GM19025 (cell line): ENCODE results near the gene SCCPDH.

Experiments used
- ATAC-seq: cut with Tn5 transposase; IDR thresholded peaks from one replicate; pipeline ENCODE4 v1.9.1; 2021; ENCODE audit warnings: mild to moderate bottlenecking, low read depth, moderate library complexity; ENCODE audit not compliant: unreplicated experiment

The SCCPDH gene

DNA sequence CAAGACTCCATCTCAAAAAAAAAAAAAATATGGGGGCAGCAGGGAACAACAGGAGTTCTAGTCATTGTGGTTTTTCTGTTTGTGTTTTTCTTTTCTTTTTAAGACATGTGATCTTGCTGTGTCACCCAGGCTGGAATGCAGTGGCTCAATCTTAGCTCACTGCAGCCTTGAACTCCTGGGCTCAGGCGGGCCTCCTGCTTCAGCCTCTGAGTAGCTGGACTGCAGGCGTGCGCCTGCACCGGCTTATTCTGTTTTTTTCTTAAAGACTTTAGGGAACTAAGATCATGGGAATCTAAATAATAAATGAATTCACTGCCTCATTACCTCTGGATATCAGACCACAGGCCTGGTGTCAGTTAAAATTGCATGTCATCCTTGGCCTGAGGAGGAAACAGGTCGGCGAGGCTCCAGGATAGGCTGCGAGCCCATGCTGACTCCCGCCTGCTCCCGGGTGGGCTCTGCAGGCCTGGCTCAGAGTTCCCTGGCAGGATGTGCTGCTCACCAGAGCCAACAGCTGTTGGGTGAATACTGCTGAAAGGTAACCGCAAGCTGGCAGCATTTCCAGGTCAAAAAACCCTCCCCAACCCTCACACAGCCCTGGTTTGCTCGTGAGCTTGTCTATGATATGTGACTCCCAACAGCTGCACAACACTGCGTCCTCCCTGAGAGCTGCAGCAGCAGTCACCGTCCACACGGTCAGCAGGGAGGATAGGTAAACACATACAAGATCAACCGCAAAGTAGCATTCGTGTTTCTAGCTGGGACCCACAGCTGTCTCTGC is 58.1 kb downstream of the SCCPDH start:
- no peak for ATAC-seq

DNA sequence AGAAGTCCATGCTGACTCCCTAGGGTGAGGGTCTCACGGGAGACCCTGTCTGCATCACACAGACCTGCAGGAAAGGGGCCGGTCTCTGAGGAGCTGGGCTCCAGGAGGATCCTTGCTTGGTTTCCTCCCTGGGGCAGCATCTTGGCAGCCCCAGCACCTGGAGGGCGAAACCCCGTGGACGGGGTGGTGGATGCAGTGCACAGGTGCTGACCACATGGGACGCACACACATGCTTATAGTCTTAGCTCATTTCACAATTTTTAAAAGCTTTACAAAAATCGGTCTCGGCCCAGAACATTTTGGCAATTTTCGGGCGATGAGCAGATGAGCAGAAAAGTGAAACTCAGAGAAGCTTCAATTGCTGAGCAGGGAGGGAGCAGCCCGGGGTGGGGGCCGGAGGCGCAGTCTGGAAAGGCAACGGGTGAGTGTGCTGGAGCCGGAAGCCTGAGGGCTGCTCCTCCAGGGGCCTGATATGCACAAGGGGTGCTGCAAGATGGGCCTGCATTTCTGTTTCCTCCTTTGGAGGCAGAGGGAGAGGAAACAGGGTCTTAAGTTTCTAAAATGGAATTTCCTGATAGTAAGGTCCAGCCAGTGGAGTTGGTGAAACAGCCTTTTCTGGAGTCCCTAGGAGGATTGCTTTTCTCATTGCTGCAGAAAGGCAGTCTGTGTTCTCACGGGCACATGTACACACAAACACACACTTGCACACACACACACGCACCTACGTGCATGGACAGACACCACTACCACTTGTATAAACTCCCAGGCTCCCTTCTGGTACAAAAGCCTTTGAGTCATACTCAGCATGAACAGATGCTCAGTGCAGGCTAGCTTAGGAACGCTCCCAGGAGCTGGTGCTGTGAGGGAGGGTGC is 60.6 kb downstream of the SCCPDH start:
- no peak for ATAC-seq

DNA sequence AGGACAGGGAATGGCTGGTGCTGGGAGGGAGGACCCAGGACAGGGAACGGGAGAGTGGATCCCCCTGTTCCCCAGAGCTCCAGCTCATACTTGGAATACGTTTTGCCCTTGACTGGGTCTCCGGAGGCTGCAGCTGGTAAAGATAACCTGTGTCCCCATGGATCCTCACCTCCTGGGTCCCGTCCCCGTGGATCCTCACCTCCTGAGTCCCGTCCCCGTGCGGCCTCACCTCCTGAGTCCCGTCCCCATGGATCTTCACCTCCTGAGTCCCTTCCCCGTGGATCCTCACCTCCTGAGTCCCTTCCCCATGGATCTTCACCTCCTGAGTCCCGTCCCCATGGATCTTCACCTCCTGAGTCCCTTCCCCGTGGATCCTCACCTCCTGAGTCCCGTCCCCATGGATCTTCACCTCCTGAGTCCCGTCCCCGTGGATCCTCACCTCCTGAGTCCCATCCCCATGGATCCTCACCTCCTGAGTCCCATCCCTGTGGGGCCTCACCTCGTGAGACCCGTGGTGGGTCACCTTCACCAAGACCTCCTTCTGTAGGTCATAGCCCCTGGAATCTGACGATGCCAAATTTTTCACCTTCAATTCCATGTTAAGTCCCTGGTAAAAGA is 61.4 kb downstream of the SCCPDH start:
- no peak for ATAC-seq

DNA sequence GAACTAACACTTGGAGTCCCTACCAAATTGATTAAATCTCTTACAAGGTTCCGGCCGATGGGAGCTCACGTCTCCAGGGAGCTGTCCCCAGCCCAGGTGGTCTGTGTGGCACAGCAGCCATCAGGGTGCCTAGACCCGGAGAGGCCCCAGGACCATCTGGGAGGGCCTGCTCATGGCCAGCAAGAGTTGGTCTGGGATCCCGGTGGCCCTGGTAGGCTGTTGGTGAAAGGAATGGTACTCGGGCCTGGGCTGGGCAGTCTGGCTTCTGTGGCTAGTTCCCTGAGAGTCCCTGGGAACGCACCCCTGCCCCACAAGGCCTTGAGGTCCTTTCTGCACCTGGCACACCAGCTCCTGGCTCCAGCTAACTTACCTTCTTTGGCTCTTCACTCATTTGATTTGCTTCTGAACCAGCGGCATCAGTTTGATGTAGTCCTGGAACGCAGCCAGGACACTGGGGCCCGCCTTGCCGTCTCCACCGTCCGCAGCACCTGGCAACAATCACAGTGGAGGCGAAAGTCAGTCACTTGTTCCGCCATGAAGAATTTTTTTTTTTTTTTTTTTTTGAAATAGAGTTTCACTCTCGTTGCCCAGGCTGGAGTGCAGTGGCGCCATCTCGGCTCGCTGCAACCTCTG is 62.5 kb downstream of the SCCPDH start:
- no peak for ATAC-seq

DNA sequence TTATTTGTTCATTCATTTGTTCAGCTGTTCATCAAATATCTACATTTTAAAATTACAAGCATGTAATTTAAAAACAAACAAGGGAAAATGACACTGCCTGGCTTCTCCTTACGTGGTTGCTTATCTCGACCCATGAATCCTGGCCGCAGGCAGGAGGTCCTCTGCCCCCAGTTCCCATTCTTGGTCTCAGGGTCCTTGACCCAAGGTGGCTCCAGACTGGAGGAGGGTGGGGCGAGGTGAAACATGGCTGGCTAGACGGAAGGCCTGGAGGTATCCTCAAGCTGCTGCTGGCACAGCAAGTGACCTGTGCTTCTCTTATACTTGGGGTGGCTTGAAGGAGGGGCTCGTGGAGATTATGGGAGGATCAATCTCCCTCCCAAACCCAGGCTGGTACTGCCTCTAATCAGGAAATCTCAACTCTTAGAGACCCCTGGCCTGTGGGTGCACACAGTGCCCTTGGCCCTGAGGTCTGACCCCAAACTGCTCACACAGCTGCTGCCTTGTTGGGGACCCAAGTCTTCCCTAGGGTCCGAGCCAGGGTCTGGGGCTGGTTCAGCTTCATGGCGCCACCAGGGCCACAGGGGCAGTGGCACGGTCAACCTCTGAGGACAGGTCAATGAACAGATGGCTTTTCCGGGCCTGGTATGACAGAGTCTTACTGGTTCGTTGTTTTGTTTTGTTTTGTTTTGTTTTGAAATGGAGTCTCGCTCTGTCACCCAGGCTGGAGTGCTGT is 63.7 kb downstream of the SCCPDH start:
- ATAC-seq, result no peak

DNA sequence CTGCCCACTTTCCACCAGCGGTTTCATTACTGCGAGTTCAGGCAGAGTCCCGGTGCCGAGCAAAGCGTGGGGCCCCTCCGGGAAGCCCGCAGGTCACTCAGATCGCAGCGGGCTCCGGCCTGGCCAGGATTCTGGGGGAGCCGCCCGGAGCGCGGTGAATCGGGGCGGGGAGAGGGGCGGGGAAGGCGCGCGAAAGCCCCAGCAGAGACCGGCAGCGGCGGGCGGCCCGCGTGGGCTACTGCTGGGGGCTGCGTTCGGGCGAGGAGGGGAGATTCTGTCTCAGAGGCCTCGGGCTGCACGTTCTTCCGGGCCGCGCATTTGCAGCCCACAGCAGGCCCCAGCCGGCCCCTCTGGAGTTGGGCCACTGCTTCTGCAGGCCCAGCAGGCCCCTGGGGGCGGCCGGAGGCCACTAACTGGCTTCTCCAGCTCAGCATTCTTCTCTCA is 64.7 kb downstream of the SCCPDH start:
- ATAC-seq, result no peak

DNA sequence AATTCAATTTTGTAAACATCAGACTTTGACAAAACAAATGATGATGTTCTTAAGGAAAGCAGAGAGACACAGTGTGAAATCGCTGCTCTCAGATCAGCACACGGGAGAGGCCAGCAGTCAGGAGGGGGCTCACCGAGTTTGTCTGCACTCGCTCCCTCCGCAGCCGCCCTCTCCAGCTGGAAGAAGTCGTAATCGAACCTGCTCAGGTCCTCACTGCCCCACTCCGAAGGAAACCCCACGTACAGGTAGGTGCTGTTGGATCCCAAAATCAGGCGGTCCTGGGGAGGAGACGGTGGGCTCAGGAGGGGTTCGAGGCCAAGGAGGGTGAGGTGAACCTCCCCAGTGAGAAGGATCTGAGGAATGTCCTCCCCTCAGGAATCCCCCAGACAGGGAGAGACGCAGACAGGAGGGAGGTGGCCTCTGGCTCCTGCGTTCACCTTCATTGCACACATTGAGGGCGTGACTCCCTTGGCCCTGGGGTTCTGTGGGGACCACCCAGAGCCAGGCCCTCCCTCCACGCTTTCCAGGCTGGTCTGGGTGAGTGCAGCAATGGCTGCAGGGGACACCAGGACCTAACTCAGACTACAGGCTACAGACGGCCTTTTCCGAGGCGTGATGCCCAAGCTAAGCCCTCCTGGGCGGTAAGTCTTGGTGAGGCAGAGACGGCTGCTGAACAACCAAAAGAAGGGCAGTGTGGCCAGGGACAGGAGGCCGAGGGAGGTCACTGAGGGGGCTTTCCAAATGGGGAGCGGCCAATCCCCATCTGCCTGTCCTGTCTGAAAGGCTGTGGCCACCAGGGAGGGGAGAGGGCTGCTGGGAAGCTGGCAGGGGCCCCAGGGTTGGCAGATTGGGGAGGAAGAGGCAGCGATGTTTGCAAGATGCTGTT is 65.5 kb downstream of the SCCPDH start:
- ATAC-seq, result no peak

DNA sequence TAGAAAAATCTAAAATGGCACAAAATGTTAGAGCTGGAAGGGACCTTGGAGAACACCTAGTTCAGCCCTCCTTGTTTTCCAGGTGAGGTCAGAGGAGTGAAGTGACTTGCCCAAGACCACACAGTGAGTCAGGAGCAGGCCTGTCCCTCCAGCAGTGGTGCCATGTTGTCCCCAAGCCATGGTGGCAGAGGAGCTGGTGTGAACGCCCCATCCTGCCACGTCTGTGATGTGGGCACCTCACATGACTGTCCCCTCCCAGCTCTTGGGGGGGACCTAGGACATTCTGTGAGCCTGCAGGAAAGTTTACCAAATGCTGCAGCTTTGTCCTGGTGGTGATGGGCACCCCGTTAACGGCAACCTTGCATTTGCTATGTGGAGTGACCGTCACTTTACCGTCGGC is 66.2 kb downstream of the SCCPDH start:
- ATAC-seq, result no peak

DNA sequence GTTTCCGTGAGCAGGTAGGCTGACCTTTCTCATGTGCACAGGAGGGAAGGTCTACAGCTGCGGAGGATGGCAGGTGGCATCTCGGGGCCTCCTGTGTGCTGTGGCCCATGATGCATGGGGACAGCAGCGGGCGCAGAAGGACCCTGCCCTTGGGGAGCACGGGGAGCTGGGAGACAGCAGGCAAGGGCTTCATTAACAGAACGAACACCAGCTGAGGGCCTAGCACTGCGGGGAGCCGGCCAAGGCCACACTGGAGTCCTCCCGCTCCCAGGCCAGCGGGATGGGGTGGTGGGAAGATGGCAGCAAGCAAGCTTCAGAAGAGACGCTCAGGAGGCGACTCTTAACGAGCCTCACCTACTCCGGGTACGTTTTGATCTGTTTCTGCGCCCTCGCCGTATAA is 66.6 kb downstream of the SCCPDH start:
- no peak for ATAC-seq

DNA sequence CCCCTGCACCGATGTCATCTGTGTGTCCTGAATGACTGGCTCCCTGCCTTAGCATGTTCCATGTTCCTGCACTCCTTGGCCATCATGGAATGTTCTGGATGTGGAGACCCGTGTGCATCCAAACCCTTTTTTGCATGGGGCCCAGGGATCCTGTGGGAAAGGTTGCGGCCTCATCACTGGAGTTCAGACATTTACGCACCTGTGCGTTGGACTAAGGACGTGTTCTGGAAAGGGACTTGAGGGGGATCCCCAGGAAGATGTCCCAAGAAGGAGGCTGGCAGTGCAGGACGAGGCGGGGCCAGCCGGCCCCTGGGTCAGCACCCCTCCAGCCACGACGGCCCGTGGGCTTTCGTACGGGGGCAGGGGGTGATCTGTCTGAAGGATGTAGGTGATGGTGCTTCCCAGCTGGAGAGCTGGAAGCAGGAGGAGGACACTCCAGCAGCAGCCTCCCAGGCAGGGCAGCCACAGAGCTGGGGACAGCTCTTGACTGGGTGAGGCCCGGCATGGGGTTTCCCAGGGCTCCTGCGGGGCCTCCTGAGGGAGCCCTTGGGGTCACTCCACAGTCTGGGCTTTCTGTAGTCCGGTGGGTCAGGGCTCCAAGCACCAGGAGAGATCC is 67.2 kb downstream of the SCCPDH start:
- no peak for ATAC-seq

DNA sequence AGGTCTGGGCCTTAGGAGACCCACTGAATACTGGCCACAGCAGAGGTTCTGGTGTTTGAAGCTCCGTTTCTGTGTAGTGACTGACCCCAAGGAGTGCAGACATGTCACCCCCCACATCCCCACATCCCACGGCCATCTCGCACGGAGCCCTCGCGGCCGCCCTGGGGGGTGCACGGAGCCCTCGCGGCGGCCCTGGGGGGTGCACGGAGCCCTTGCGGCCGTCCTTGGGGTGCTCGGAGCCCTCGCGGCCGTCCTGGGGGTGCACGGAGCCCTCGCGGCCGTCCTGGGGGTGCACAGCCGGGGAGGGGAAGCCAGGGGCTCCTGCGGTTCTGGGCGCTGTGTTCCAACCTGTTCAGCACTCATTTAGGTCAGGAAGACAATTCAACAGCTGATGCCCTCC is 68.4 kb downstream of the SCCPDH start:
- ATAC-seq, result no peak

DNA sequence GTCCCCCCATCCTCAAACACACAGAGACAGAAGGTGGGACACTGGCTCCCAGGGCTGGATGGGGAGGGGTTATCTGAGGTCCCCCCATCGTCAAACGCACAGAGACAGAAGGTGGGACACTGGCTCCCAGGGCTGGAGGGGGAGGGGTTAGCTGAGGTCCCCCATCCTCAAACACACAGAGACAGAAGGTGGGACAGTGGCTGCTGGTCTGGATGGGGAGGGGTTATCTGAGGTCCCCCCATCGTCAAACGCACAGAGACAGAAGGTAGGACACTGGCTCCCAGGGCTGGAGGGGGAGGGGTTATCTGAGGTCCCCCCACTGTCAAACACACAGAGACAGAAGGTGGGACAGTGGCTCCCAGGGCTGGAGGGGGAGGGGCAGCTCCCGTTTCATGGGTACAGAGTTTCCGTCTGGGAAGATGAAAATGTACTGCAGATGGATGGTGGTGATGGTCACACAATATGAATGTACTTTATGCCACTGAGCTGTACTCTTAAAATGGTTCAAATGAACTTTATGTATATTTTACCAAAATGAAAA is 69.2 kb downstream of the SCCPDH start:
- ATAC-seq, result no peak

DNA sequence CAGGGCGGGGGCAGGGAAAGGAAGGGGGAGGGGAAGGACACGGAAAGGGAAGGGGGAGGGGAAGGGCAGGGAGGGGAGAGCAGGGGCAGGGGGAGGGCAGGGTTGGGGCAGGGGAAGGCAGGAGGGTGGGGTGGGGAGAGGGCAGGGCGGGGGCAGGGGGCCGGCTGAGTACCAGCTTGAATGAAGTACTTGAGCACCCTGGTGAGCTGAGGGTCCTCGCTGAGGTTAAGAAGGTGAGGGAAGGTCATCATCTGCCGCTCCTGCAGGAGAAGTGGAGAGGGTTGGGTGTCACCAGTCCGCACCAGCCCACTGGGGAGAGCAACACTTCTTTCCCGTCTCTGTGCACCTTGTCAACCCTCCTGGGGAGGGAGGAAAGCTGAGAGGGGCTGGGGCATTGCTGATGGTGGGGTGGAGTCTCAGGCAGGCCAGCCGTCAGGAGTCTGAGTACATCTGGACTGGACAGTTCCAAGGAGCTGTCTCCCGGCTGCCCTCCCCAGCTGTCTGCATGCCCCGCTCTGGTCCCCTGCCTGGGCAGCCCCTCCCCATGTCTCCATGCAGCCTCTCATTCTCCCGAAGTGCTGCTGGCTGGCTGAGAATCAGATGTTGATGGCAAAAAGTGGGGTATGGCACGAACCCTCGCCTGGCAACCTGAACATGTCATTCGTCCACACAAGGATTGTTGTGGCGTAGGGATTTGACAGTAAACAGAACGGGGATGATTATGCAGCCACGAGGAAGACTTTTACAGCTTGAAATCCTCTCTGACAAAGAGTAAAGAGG is 70.0 kb downstream of the SCCPDH start:
- ATAC-seq, result no peak

DNA sequence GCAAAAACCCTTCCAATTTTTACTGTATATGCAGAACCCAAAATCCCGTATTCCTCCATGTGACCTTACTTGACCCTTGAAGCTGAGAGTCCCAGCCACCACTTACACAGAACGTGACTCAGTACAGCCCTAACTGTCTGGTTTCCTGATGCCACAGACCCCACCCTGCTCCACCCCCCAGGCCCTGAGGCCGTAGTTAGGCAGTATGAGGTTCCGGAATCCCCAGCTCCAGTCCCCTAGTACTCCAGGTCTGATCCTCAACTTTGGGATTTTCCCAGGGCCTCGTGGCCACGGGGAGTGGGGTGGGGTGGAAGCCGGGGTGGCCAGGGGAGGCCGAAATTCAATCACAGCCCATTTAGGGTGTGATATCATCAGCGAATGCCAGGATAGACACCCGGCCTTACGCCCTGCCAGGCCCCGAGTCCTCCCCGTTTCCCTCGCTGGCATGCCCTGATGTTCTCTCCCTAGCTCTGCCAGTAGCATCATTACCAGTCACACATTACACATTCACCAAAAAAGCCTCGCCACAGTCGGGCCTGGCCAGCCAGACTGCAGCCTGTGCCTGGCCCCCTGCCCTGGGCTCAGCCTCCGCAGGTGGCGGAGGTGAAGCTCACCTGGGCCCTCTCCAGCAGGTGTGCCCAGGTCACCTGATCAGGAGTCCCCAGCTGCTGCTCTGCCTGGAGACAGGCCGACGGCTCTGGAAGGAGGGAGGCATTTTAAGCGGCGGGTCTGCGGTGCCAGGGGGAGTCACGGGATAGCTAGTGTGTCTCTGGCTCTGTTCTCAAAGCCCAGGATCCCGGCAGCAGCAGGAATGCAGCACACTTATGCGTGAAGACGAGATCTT is 70.8 kb downstream of the SCCPDH start:
- ATAC-seq, result no peak

DNA sequence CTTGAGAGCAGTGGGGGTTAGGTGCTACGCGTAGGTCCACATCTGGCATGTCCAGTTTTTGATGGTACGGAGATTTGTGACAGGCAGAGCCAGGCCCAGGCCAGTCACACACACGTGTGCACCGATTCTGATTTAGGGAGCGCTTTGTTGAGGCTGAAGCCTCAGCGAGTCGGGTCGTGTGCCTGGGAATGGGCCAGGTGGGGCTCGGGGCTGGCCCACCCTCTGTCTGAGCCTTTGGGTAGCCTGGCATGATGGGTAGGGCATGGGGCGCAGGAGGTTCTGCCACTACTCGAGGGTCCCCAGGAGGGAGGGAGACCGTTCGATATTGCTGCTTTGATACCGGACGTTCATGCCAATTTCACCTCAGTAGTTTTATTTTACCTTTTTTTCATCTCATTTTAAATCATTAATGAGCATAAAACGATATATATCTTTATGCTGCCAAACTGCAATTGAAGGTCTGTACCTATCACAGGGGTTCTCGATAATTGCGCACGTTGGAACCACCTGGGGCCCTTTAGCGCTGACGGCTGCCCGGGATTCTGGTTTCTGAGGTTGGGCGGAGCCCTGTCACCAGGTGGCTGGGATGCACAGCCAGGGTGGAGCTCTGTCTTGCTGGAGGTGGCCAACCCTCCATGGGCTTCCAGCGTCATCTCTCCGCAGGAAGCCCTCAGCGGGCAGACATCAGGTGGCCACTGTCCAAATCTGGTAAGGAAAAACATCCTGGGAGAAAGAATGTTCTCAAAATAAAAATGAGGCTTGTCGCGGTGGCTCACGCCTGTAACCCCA is 71.9 kb downstream of the SCCPDH start:
- no peak for ATAC-seq

DNA sequence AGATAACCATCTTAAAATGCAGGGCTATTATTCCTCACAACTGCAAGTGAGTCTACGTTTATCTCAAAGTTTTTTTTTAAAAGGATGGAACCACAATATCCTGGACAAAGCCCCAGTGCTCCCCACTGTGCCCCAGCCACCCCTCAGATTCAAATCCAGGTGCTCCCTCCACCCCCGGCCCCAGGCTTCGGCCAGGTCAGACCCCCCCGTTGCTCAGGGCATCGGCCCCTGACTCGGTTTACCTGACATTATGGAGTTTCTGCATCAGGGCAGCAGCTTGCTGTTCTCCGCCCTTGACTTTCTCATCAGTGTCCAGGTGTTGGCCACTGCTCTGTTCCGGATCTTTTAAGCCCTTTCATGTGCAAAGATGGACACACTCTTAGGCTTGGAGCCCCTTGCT is 72.9 kb downstream of the SCCPDH start:
- ATAC-seq, result no peak
